Measurements from ENCODE around the gene ADAMTS7.
"Not testable (repeated sequence)": the region's sequence is repeated elsewhere in the genome, so short reads cannot be mapped to it uniquely, and the experiment has no call there.

Gene ADAMTS7

GRCh38 chr15:78753751-78754535 is 57.3 kb downstream of the ADAMTS7 start:
- DNase-seq (ENCODE audit: low read depth): not testable (repeated sequence)

DNA sequence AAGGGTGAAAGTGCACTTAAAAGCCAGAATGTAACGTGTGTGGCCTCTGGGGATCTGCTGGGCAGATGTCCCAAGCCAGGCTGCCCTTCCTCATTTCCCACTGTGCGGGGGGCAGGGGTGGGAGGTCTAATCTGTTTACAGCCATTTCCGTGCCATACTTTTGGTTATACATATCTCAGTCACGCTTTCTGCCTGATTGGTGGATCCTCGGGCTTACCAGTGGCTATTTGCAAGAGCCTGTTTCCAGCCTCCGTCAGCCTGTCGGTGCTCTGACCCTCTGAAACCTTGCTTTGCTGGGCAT is 58.0 kb downstream of the ADAMTS7 start:
- DNase-seq (ENCODE audit: low read depth): not testable (repeated sequence)

- DNase-seq (ENCODE audit: low read depth): no peak
Observed at GRCh38 chr15:78752492-78753358, 58.5 kb downstream of the ADAMTS7 start.

- no peak for DNase-seq (ENCODE audit: low read depth)
Observed at GRCh38 chr15:78751602-78751979, 59.7 kb downstream of the ADAMTS7 start.

DNA sequence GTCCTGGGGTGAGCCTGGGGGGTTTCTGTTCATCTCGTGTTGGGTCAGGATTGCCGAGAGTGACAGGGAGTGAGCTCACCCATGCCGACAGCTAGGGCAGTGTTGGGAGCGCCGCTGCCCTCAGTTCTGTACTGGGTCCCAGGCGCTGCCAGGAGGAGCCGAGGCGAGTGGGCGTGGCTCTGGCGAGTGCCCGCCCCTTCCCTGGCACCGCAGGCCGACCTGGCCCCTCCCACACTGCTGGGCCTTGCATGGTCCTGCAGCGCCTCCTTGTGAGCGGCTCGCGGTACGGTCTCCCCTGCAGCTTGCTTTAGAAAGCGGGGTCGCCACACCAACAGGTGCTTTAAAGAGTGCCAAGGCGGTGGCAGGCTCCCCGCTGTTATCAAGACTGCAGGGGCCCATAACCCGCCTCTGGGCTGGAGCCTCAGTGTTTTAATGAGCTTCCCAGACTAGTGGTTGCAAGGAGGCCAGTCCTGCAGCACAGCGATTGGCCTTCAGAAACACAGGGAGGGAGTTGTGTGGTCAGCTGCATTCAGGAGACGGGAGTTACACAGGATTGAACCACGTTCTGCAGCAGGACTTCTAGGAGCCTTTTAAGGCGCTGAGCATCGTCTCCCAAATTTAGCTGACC is 60.2 kb downstream of the ADAMTS7 start:
- DNase-seq (ENCODE audit: low read depth): peak; percentile 87

GRCh38 chr15:78750566-78750965 is 60.7 kb downstream of the ADAMTS7 start:
- DNase-seq (ENCODE audit: low read depth): no peak

DNA sequence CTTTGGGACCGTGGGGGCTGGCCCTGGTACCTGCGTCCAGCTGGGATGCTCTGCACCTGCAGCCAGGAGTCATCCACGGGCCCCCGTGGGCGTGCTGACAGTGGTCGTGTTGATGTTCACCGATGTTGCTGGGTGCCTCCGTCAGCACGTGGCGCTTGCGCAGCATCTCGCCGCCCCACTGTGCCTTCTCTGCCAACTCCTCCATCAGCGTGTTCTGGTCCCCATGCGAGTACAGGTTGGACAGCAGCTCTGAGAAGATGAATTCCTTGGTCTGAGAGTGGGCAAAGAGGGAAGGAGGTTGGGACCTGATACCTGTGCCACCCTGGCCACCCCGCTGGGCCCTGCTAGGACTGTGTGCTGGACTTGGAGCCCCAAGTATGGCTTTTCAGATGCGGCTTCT is 61.4 kb downstream of the ADAMTS7 start:
- no peak for DNase-seq (ENCODE audit: low read depth)

GRCh38 chr15:78747877-78748276 is 63.4 kb downstream of the ADAMTS7 start:
- not testable (repeated sequence) for DNase-seq (ENCODE audit: low read depth)

- DNase-seq (ENCODE audit: low read depth): not testable (repeated sequence)
Observed at GRCh38 chr15:78741674-78742073, 69.6 kb downstream of the ADAMTS7 start.

GRCh38 chr15:78740904-78741274 is 70.4 kb downstream of the ADAMTS7 start:
- no peak for DNase-seq (ENCODE audit: low read depth)

DNA sequence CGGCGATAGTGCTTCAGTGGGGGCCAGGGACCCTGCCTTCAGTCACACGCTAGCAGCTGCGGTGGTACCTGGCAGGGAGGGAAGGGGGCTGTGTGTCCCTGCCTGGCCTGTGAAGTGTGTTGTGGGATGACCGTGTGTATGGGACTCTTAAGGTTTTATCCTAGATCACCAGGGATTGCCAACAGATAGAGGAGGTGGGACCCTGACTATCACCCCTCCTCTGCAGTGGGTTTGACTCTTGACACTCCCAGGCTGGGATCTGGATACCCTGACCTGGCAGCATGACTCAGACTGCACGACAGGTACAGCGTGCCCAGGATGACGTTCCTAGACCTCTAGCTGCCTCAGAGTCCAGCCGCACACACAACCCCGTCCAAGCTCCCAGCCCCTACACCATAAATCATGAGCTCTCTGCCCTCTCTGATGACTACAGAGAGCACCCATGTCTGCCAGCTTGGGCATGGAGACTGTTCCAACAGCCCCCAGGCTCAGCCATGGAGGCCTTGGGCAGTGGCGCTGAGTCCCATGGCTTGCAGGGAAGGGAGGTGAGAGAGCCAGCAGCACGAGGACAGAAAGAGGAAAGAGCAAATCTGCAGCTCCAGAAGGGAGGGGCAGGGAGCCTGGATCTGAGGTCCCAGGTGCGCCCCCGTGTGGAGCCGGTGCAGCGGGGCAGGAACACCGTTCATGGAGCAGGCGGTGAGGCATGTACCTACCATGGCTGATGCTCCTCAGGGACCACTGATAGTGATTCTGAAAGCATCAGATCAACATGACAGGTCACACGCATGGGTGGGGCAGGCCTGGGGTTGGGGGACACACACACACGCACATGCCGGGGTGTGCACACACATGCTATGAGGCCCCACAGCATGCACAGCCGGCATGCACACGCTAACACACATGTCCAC is 71.0 kb downstream of the ADAMTS7 start:
- DNase-seq (ENCODE audit: low read depth): no peak

- no peak for DNase-seq (ENCODE audit: low read depth)
Observed at GRCh38 chr15:78739206-78739605, 72.1 kb downstream of the ADAMTS7 start.

- peak; percentile 17 for DNase-seq (ENCODE audit: low read depth)
Observed at GRCh38 chr15:78737931-78738558, 73.2 kb downstream of the ADAMTS7 start.

- no peak for DNase-seq (ENCODE audit: low read depth)
Observed at GRCh38 chr15:78737187-78737820, 74.0 kb downstream of the ADAMTS7 start.

GRCh38 chr15:78736286-78736685 is 75.0 kb downstream of the ADAMTS7 start:
- not testable (repeated sequence) for DNase-seq (ENCODE audit: low read depth)

DNA sequence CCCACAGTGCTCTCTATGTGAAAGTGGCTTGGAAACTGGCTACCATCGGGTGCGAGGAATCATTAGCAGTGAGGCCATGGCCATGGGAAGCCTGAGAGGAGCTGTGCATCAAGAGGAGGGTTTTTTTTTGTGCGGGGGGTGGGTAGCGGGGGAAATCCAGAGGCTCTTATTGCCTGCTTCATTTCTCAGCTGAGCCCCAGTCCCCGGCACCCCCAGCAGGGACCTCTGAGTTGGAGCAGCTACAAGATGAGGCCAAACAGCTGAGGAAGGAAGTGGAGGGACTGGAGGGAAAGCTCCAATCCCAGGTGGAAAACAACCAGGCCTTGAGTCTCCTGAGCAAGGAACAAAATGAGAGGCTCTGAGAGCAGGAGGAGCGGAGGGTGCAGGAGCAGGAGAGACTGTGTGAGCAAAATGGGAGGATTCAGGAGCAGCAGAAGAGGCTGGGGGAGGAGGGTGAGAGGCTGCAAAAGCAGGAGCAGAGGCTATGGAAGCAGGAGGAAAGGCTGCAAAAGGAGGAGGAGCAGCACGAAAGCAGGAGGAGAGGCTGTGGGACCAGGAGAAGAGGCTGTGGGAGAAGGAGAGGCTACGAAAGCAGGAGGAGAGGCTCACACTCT is 76.7 kb downstream of the ADAMTS7 start:
- no peak for DNase-seq (ENCODE audit: low read depth)

DNA sequence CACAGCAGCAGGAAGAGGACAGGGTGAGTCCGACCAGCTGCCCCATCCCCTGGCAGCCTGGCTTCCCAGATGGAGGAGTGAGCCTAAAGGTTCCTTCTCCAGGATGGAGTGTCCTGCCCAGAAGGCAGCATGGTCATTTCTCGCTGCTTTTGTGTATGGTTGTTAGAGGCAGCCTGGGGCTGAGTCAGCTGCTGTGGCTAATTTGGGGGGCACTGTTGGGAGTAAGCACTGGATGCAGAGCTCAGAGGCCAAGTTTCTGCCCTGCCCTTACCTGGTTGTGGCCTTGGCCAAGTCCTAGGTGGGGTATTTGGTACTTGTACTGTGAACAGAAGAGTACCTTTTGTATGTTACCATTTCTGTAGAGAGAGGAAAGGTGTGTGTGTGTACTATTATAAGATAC is 78.6 kb downstream of the ADAMTS7 start:
- DNase-seq (ENCODE audit: low read depth): no peak

GRCh38 chr15:78730955-78731354 is 80.3 kb downstream of the ADAMTS7 start:
- DNase-seq (ENCODE audit: low read depth): no peak

GRCh38 chr15:78728427-78728826 is 82.8 kb downstream of the ADAMTS7 start:
- DNase-seq (ENCODE audit: low read depth): not testable (repeated sequence)

- DNase-seq (ENCODE audit: low read depth): no peak
Observed at GRCh38 chr15:78727561-78727960, 83.7 kb downstream of the ADAMTS7 start.

All from fibroblast of gingiva (primary cell).